Astrocyte of the spinal cord (primary cell): Measurements from ENCODE around the gene MAGEE1.

Source experiments
- DNase-seq: peaks from one replicate; pipeline ENCODE4 v3.0.0; 2011; ENCODE audit warnings: low read depth, low spot score
- H3K4me3 ChIP-seq: 2 replicates; pipeline ENCODE4 v1.5.1; 2011; ENCODE audit warnings: low read depth, mild to moderate bottlenecking, low read length, moderate library complexity
- in situ Hi-C: cut with HindIII; loops from 2 replicates; pipeline ENCODE4 v1.10.0; 2017; ENCODE audit warnings: low sequenced_read_pairs
- TF ChIP-seq, protein P1 (sequence below): IDR thresholded peaks from 2 replicates; pipeline ENCODE4 v1.5.1; 2012; ENCODE audit warnings: low read depth, mild to moderate bottlenecking, low read length, inconsistent platforms

Gene MAGEE1

DNA sequence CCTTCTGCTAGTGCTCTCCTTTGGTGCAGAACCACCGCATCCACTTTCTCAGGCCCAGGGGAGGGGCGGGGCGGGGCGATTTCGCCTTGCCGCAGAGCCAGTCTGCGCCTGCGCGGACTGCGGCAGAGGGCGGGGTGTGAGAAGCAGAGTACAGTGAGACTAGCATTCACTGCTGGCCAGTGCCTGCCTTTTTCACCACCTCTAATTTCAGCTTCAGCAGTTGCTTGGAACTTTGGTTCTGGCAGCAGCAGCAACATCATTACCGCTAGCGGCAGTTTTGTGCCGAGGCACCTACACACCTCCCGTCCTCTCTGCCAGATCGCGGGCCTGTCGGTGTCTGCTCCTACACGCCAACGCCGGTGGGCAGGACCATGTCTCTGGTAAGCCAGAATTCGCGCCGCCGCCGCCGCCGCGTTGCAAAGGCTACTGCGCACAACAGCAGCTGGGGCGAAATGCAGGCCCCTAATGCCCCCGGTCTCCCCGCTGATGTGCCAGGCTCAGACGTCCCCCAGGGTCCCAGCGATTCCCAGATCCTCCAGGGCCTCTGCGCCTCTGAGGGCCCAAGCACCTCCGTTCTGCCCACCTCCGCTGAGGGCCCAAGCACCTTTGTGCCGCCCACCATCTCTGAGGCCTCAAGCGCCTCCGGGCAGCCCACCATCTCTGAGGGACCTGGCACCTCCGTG is at the start of gene MAGEE1:
MAGEE1 (plus strand) TSS at position 151 of the 683 bp plus-strand sequence; CDS start at position 372, 221 bp downstream.
- DNase-seq = peak; percentile 66
- peak within 1 kb of the TSS; percentile 55 for H3K4me3 ChIP-seq
- in situ Hi-C loops = no loop called here
- TF ChIP-seq, protein P1, sequence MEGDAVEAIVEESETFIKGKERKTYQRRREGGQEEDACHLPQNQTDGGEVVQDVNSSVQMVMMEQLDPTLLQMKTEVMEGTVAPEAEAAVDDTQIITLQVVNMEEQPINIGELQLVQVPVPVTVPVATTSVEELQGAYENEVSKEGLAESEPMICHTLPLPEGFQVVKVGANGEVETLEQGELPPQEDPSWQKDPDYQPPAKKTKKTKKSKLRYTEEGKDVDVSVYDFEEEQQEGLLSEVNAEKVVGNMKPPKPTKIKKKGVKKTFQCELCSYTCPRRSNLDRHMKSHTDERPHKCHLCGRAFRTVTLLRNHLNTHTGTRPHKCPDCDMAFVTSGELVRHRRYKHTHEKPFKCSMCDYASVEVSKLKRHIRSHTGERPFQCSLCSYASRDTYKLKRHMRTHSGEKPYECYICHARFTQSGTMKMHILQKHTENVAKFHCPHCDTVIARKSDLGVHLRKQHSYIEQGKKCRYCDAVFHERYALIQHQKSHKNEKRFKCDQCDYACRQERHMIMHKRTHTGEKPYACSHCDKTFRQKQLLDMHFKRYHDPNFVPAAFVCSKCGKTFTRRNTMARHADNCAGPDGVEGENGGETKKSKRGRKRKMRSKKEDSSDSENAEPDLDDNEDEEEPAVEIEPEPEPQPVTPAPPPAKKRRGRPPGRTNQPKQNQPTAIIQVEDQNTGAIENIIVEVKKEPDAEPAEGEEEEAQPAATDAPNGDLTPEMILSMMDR = no peak

- no peak for DNase-seq
- in situ Hi-C loops = no loop called here
- TF ChIP-seq, protein P1 = no peak
- H3K4me3 ChIP-seq = no peak overlapping the region
These were observed 28.5 kb upstream of the MAGEE1 start for GRCh38 chrX:76398970-76399369.

DNA sequence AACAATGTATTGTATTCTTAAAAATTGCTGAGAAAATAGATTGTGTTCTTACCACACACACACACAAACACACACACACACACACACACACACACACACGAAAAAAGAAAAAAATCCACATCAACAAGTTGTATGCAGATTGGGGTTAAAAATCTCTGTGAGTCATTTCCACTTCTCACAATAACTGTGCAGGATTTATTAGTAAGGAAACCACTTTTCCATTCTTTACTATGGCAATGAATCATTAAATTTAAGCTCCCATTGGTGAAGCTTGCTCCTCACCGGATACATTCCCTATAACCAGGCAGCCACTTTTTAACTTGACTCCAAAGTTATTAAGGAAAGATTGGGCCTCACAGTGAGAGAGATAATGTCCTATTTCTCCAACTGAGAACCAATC is 19.7 kb upstream of the MAGEE1 start:
- no peak overlapping the region for H3K4me3 ChIP-seq
- TF ChIP-seq, protein P1 = no peak
- no peak for DNase-seq
- in situ Hi-C loops = no loop called here

DNA sequence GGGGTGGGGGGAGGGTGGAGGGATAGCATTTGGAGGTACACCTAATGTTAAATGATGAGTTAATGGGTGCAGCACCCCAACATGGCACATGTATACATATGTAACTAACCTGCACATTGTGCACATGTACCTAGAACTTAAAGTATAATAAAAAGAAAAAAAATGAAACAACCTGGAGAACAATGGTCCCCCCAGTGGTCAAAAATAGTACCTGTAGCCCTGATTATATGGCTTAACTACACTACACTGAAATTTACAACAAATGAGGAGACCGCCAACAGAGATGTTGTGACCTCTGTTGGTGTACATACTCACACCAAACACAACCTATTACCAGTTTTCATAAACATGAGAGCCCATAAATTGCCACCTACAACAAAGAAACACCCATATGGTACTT is 7.3 kb upstream of the MAGEE1 start:
- TF ChIP-seq, protein P1 = peak; percentile 20
- DNase-seq = no peak
- in situ Hi-C loops = no loop called here
- H3K4me3 ChIP-seq = no peak overlapping the region

DNA sequence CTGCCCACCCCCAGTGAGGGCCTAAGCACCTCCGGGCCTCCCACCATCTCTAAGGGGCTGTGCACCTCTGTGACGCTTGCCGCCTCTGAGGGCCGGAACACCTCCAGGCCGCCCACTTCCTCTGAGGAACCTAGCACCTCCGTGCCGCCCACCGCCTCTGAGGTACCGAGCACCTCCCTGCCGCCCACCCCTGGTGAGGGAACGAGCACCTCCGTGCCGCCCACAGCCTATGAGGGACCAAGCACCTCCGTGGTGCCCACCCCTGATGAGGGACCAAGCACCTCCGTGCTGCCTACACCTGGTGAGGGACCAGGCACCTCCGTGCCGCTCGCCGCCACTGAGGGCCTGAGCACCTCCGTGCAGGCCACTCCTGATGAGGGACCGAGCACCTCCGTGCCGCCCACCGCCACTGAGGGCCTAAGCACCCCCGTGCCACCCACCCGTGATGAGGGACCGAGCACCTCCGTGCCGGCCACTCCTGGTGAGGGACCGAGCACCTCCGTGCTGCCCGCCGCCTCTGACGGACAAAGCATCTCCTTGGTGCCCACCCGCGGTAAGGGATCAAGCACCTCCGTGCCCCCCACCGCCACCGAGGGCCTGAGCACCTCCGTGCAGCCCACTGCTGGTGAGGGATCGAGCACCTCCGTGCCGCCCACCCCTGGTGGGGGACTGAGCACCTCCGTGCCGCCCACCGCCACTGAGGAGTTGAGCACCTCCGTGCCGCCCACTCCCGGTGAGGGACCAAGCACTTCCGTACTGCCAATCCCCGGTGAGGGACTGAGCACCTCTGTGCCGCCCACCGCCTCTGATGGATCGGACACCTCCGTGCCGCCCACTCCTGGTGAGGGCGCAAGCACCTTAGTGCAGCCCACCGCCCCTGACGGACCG is 977 bp downstream of the MAGEE1 start:
- in situ Hi-C loops = no loop called here
- TF ChIP-seq, protein P1 = no peak
- no peak for DNase-seq
- H3K4me3 ChIP-seq = peak overlapping the region; percentile 55

DNA sequence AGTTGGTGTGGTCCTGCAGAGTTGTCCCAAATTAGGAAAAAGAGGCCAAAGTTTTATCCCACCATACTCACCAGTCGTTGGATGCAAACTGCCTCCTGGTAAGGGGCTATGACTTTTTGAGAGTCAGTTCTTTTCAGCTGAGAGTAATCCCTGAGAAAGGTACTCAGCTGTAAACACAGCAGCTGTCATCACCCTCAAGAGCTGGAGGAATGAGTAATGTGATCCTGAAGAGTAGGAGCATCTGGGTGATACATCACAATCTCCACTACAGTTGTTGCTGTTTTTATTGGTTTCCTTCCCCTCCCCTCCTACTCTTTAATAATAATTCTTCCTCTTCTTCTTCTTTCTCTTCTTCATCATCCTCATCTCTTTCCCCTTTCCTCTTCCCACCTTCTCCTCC is 5.7 kb downstream of the MAGEE1 start:
- in situ Hi-C loops = no loop called here
- no peak overlapping the region for H3K4me3 ChIP-seq
- TF ChIP-seq, protein P1 = no peak
- no peak for DNase-seq
